Stimulated activated CD4-positive, alpha-beta T cell treated with anti-CD3 and anti-CD28 coated beads, Interleukin-1b, Interleukin-23, amount 100 ng/mL, for 1 hour (primary cell): ENCODE results near the gene SENP5.
"Not testable (repeated sequence)": the region's sequence is repeated elsewhere in the genome, so short reads cannot be mapped to it uniquely, and the experiment has no call there.

Experiments
- DNase-seq, 2 donors: peaks; one replicate each; pipeline ENCODE4 v3.0.0-alpha.2; 2020; ENCODE audit warnings: low read depth in 2 of 2

Gene SENP5

DNA sequence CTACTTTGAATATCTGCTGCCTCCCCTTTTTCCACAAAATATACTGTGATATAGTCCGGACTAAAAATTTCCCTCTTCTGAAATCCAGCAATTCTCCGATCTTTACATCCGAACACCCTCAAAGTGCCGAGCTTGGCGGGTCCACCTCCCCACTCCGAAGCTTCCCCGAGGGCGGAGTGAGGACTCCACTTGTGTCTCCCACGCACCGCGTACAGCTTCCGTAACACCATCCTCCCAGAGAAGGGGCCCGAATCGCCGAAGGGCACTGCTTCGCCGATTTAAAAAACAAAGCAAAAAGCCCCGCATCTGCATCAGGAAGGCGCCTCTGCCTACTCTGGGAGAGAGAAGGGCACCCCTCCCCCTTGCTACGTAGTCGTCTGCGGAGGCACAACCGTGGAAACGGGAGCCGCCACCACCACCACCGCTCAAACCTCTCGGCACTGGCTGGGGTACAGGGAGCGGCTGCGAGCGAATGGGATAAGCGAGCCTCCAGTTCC is 74.1 kb downstream of the SENP5 start:
- peak; percentile 10 to 35 for DNase-seq

DNA sequence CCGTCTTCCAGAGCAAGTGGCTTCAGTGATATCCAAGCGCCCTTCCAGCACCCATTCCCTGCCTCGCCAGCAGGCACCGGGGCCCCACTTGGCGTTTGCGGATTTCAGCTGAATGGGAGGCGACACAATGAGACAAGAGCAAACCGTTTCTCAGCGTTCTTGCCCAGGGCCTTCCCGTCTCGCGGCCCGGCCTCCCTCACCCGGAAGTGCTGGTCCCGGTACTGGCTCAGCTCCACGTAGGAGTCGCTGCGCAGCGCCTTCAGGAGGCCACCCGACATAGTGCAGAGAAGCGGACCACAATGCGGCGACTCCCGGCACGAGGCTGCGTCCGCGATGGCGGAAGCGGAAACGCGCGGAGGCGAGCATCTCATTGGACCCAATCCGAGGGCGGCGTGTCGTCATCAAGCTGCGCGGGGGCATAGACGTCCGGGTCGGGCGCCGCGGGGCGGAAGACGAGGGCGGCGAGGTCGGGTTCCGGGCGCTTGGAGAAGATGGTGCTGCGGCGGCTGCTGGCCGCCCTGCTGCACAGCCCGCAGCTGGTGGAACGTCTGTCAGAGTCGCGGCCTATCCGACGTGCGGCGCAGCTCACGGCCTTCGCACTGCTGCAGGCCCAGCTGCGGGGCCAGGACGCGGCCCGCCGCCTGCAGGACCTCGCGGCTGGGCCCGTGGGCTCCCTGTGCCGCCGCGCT is 74.7 kb downstream of the SENP5 start, which contains the start of gene NCBP2:
Gene NCBP2 (minus strand): TSS at position 303 of the 689 bp plus-strand sequence. CDS start 25 bp downstream, at position 278.
- DNase-seq = peak; percentile 97 to 100

DNA sequence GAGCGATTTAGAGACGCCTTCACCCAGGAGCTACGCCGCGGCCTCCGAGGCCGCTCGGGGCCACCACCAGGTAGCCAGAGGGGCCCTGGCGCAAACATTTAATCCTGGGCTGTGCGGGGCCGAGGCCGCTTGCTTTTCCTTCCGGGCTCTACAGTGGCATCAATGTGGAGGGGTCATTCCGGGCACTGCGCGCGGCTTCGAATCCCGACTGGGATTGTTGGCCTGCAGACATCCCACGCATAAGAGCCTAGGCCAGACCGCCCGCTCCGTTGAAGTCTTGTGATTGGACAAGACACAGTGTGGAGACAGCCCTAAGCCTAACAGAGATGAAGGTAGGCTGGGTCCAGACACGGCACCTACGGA is 75.2 kb downstream of the SENP5 start:
- no peak for DNase-seq

DNA sequence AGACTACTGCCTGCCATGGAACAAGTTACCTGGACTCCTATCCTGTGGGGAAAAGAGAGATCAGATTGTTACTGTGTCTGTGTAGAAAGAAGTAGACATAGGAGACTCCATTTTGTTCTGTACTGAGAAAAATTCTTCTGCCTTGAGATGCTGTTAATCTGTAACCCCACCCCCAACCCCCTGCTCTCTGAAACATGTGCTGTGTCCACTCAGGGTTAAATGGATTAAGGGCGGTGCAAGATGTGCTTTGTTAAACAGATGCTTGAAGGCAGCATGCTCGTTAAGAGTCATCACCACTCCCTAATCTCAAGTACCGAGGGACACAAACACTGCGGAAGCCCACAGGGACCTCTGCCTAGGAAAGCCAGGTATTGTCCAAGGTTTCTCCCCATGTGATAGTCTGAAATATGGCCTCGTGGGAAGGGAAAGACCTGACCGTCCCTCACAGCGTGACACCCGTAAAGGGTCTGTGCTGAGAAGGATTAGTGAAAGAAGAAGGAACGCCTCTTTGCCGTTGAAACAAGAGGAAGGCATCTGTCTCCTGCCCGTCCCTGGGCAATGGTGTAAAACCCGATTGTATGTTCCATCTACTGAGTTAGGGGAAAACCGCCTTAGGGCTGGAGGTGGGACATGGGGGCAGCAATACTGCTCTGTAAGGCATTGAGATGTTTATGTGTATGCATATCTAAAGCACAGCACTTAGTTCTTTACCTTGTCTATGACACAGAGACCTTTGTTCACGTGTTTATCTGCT is 76.5 kb downstream of the SENP5 start:
- DNase-seq = not testable (repeated sequence)

DNA sequence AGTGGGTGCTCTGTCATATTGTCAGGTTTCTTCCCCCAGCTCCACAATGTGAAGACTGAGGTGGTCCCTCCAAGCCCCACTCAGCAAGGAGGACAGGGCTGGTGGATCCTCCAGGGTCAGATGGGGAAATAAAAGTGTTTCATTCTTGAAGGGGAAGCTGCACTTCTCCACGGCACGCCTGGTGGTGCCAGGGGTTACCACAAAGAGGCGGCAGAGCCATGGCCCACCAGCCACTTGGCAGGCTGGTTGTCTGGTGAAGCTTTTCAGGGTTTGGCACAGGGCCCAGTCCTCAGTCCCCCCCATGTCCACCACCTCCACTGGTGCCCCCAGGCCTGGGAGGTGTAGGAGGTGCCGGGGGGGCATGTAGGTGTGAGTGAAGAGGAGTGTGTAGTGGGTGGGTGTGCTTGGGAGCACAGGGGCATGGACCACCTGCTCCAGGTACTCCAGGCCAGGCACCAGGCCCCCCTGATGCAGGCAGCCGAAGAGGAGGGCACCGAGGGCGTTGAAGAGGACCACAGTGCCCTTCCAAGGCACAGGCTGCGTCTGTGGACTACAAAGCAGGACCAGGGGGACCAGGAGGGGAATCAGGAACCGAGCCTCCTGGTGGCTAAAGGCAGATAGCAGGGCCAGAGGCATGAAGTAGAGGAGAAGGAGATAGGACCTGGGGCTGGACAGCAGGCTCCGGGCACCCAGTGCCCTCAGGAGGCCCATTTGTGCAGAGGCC is 79.6 kb downstream of the SENP5 start:
- DNase-seq = no peak

DNA sequence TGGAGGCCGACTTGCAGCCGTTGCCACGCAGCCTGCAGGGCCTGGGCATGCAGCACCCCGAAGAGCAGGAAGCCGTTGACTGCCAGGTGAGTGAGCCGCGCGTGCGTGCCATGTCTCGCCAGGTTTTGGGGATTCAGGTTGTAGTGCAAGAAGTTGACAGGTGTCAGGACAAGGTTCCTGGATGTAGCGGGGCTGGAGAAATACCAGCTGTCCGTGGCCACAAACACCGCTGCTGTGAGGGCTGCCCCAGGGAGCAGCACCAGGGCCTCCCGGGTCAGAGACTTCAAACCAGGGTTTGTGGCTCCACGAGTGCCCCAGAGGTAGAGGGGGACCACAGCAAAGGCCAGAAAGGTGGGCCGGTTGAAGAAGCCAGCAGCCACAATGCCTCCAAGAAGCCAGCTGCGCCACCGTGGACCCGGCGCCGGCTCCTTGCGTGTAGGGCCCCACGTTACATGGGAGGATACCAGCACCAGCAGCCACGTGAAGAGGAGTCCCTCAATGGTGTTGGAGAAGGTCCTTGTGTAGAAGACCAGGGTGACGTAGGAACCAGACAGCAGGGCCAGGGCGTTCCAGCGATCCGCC is 80.2 kb downstream of the SENP5 start:
- no peak for DNase-seq

DNA sequence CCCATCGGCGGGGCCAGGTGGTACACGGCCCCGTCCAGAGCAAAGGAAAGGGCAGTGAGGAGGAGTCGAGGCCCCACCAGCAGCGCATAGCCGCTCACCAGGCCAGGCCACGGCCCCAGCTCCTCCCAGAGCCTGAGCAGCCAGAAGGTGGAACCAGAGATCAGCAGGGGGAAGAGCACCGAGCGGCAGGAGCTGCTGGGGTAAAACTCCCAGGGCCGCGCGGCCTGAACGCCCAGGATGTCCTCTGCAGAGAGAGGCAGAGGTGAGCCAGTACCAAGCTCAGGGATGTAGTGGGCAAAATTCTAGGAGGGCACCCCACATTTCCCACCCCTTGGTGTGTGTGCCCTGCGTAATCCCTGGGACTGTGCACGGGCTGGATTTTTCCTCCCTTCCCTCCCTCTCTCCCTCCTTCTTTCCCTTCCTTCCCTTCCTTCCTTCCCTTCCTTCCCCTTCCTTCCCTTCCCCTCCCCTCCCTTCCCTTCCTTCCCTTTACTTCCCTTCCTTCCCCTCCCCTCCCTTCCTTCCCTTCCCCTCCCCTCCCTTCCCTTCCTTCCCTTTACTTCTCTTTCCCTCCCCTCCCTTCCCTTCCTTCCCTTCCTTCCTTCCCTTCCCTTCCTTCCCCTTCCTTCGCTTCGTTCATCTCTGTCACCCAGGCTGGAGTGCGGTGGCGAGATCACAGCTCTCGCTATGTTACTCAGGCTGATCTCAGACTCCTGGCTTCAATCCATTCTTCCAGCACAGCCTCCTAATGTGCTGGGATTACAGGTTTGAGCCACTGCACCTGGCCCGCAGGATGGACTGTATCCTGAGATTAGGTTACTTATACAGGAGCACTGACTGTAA is 80.9 kb downstream of the SENP5 start:
- DNase-seq = no peak

DNA sequence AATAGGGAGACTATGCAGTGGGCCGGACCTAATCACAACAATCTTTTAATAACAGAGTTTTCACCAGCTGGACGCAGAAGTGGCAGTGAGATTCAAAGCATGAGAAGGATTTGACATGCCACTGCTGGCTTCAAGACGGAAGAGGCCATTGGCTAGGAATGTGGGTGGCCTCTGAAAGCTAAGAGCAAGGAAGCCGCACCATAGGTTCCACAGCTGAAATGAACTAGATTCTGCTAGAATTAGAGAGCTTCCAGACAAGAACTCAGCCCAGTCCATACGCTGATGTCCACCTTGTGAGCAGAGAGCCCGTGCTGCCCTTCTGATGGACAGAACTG is 81.5 kb downstream of the SENP5 start:
- no peak for DNase-seq

DNA sequence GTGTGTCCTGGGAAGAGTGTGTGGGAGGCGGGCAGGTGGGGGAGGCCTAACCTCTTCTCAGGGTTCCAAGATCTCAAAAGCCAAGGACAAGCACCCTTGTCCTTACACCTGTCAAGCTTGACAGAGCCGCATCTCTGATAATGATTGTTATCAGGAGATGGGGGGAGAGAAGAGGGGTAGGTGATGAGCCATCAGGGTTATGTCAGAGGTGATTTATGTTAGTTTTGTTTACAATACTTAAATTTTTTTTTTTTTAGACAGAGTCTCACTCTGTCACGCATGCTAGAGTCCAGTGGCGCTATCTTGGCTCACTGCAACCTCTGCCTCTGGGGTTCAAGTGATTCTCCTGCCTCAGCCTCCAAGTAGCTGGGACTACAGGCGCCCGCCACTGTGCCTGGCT is 82.0 kb downstream of the SENP5 start:
- no peak for DNase-seq

DNA sequence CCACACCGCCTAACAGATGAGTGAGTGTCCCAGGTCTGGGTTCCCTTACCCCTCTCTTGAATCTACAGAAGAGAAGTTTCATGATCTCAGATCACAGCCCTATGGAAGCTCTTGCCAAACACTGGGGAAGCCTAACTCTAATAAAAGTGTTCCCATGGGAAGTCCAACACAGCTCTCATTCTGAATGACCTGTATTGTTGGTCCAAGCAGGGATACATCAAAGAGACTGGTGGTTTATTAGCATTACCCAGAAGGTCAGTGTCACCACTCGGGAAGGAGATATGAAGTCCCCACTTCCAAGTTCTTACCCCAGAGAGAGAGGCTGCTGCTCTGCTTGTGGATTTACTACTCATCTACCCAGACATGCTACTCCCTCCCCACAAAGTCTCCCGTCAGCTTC is 83.7 kb downstream of the SENP5 start:
- DNase-seq = no peak

DNA sequence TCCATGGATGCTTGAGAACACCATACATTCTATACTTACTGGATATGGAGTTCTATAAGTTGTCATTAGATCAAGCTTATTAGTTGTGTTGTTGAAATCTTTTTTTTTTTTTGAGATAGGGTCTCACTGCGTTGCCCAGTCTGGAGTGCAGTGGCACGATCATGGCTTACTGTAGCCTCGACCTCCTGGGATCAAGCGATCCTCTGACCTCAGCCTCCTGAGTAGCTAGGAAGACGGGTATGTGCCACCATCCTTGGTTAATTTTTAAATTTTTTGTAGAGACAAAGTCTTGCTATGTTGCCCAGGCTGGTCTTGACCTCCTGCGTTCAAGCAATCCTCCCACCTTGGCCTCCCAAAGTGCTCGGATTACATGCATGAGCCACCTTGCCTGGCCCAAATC is 87.1 kb downstream of the SENP5 start:
- no peak for DNase-seq

DNA sequence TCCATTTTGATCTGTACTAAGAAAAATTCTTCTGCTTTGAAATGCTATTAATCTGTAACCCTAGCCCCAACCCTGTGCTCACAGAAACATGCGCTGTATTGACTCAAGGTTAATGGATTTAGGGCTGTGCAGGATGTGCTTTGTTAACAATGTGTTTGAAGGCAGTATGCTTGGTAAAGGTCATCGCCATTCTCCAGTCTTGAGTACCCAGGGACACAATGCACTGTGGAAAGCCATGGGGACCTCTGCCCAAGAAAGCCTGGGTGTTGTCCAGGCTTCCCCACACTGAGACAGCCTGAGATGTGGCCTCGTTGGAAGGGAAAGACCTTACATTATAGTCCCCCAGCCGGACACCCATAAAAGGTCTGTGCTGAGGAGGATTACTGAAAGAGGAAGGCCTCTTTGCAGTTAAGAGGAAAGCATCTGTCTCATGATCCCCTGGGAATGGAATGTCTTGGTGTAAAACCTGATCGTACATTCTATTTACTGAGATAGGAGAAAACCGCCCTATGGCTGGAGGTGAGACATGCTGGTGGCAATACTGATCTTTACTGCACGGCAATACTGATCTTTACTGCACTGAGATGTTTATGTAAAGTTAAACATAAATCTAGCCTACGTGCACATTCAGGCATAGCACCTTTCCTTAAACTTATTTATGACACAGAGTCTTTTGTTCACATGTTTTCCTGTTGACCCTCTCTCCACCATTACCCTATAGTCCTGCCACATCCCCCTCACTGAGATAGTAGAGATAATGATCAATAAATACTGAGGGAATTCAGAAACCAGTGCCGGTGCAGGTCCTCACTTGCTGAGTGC is 94.6 kb downstream of the SENP5 start:
- DNase-seq = no peak

DNA sequence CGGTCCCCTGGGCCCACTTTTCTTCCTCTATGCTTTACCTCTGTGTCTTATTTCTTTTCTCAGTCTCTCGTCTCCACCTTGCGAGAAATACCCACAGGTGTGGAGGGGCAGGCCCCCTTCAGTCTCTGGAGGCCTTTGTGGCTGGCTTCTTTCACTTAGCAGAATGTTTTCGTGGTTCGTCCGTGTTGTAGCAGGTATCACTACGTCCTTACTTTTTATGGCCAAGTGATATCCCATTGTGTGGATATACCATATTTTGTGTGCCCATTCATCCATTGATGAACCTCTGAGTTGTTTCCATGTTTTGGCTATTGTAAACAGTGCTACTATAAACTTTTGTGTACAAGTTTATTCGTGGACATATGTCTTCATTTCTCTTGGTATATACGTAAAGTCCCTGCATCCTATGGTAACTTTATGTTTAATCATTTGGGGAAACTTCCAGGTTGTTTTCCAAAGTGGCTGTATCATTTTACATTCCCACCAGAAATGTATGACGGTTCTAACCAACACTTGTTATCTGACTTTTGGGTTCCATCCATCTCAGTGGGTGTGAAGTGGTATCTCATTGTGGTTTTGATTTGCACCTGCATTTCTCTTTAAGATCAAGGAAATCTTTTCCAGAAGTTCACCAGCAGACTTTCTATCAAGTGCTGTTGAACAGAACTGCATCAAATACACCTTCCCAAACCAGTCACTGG is 95.4 kb downstream of the SENP5 start:
- DNase-seq = no peak

DNA sequence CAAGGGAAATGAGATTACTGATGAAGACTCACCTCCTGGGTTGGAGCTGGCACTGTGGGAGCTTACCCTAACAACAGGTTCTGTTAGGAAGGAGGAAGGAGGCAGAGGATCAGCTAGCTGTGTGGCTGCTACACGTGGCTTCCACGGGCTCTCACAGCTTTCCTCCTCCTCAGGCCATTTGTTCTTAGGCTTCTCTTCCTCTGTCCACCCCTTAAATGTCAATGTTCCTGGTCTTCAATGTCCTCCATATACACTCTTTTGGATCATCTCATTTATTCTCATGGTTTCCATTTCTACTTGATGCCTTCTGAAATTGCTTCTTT is 95.9 kb downstream of the SENP5 start:
- no peak for DNase-seq

DNA sequence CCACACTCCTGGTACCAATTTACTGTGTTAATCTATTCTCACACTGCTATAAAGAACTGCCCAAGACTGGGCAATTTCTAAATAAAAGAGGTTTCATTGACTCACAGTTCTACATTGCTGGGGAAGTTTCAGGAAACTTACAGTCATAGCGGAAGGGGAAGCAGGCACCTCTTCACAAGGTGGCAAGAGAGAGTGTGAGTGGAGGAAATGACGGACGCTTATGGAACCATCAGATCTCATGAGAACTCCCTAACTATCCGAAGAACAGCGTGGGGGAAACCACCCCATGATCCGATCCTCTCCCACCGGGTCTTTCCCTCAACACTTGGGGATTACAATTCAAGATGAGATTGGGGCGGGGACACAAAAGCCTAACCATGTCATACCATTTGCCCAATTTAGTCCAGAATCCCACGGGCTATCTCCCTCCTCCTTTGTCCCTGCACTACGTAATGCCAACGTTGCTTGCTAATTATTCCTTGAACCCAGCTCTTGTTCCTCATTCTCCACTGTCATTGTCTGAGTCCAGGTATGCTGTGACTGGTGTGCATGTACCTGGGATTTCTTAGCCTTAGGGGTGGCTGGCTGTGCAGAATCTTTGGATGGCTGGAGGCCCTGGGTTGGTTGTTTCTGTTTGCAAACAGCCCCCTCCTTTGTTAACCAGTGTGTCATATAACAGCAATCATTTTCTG is 97.5 kb downstream of the SENP5 start:
- DNase-seq = no peak

DNA sequence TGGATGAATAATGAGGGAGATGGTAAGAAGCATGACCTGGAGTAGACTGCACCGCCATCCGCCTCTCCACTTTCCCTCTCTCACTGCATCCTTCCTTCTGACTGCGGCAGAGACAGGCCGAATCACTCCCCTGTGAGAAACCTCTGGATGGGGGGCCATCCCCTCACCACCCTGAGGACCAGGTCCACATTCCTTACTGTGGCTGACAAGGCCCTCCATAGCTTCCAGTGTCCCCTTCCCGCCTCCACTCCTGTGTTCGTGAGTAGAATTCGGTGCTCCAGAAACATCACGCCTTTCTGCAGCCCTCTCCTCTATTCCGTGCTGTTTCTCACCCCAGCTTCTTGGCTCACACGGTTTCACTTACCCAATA is 98.1 kb downstream of the SENP5 start:
- no peak for DNase-seq

DNA sequence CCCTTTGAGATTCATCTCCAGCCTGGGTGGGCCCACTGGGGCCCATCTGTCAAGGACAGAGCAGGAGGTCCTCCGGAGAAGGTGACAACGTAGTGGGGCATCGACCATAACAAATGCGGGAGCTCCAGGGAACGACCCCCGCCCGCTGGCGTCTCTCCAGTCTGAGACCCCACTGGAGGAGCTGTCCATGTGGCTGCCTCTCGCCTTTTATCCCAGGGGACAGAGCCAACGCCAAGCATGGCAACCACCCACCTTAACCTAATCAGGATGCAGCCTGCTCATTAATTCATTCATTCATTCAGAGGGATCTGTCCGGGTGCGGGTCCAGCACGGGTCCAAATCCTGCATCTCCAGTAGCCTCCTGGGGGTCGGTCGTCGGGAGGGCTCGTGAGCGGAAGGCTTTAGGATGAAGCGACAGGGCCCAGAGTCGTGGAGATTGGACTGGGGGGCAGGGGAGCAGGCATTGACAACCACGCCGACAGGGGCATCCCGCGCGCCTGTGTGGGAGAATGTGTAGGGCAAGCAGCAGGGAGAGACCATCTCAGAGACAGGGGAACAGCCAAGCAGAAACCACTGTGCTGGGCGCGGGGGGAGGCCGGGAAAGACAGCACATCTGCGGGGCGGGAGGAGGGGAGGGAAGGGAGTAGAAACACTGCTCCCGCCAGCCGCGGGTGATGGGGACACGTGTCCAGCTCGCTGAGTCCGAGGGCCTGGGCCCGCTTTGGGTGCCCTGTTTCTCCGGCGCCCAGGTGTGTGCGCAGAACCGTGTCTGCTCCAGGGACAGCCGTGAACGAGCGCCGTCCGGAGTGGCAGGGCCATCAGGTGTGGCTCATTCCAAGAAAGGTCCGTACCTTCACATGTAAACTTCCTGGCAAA is 99.0 kb downstream of the SENP5 start:
- no peak for DNase-seq

DNA sequence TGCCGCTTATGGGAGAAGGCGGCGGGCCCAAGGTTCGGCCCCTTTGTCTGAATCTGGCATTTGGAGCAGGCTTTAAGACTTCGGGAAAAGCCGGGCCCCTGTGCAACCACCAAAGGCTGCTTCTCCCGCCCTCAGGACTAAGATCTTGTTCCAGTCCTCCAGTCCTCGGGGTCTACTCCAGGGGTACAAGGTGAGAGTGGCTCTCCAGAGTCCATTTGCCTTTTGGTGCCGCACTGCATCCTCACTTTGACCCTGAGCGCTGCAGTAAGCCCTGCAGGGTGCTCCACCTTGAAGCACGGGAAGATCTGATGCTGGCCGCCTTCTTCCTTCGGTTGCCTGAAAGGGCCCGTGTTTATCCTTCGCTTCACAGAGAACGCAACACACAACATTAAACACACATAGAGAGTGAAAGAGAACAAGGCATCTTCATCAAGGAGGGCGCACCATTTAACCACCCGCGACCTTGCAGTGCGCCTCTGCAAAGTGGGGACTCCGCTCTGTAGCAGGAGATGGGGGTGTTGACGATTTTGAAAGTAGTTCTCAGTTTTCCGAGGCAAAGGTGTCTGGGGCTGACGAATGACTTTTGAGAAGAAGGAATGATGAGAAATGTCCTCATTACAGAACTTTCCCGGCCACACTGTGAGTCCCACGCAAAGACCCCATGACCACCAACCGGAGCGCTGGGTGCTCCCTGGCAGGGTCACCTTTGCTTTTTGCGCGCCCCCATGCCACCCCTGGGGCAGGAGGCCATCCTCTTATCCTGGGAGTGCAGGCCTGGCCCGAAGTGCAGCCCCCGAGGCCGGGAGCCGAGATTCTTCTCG is 99.9 kb downstream of the SENP5 start:
- no peak for DNase-seq
